ENCODE data around the gene FGFR3. TPM values are rescaled to one million over a fixed set of nuclear protein-coding genes. Genes with fewer than 3 reads are reported as not detected.

Gene FGFR3
- total RNA-seq, 4 donors from 2014 or later = 0.22 to 1.3 (median 0.94) TPM; not detected in 1

- TF ChIP-seq CTCF (IDR thresholded peaks at IDR 0.05; ENCODE audit: low read depth) = no peak
Observed at GRCh38 chr4:1806223-1806564, 13.1 kb downstream of the FGFR3 start.

GRCh38 chr4:1806596-1807331 lies 13.7 kb downstream of the FGFR3 start:
- no peak for TF ChIP-seq CTCF (IDR thresholded peaks at IDR 0.05; ENCODE audit: low read depth)

GRCh38 chr4:1807332-1807777 lies 14.3 kb downstream of the FGFR3 start:
- TF ChIP-seq CTCF (IDR thresholded peaks at IDR 0.05; ENCODE audit: low read depth) = no peak

- no peak for TF ChIP-seq CTCF (IDR thresholded peaks at IDR 0.05; ENCODE audit: low read depth)
Observed at GRCh38 chr4:1808396-1808795, 15.3 kb downstream of the FGFR3 start.

- TF ChIP-seq CTCF (IDR thresholded peaks at IDR 0.05; ENCODE audit: low read depth) = no peak
Observed at GRCh38 chr4:1808851-1809753, 16.0 kb downstream of the FGFR3 start.

- no peak for TF ChIP-seq CTCF (IDR thresholded peaks at IDR 0.05; ENCODE audit: low read depth)
Observed at GRCh38 chr4:1809754-1810502, 16.8 kb downstream of the FGFR3 start.
